Endothelial cell (in vitro differentiated cells): Measurements from ENCODE around the gene PCARE. TPM values are rescaled to one million over a fixed set of nuclear protein-coding genes. Genes with fewer than 3 reads are reported as not detected.

Experiments used
- DNase-seq: peaks from one replicate; pipeline ENCODE4 v3.0.0; 2021; ENCODE audit warnings: low spot score
- H3K27ac Mint-ChIP-seq: one replicate; pipeline ENCODE4 v1.8.0; 2021; ENCODE audit warnings: mixed read lengths, inconsistent platforms; ENCODE audit not compliant: unreplicated experiment
- H3K27me3 Mint-ChIP-seq: one replicate; pipeline ENCODE4 v1.8.0; 2021; ENCODE audit warnings: mild to moderate bottlenecking, moderate library complexity, mixed read lengths, inconsistent platforms; ENCODE audit not compliant: unreplicated experiment
- H3K36me3 Mint-ChIP-seq: one replicate; pipeline ENCODE4 v1.8.0; 2021; ENCODE audit warnings: mild to moderate bottlenecking, low read depth, mixed read lengths, inconsistent platforms; ENCODE audit not compliant: unreplicated experiment
- H3K4me1 Mint-ChIP-seq: one replicate; pipeline ENCODE4 v1.8.0; 2021; ENCODE audit warnings: mild to moderate bottlenecking, mixed read lengths, inconsistent platforms; ENCODE audit not compliant: unreplicated experiment
- H3K4me3 Mint-ChIP-seq: one replicate; pipeline ENCODE4 v1.8.0; 2021; ENCODE audit warnings: mild to moderate bottlenecking, mixed read lengths, inconsistent platforms; ENCODE audit not compliant: unreplicated experiment
- H3K9me3 Mint-ChIP-seq: one replicate; pipeline ENCODE4 v1.8.0; 2021; ENCODE audit warnings: mixed read lengths, inconsistent platforms; ENCODE audit not compliant: unreplicated experiment
- total RNA-seq: library from RNA; stranded (reverse); fragmentation: NEBNext Ultra II Directional; extraction: Animal tissue kit (Norgen Biotek cat#: 25700); gene quantifications from one replicate; pipeline ENCODE4 v1.2.1, GENCODE V29; 2021; ENCODE audit not compliant: unreplicated experiment
- TF ChIP-seq, protein P1 (sequence below): fragments of 200-600 bp; sonication (generic); IDR thresholded peaks from one replicate; pipeline ENCODE4 v1.5.0; 2021; ENCODE audit warnings: antibody characterized with exemption; ENCODE audit not compliant: unreplicated experiment

PCARE gene
- total RNA-seq, 1 donor from 2014 or later: not detected

DNA sequence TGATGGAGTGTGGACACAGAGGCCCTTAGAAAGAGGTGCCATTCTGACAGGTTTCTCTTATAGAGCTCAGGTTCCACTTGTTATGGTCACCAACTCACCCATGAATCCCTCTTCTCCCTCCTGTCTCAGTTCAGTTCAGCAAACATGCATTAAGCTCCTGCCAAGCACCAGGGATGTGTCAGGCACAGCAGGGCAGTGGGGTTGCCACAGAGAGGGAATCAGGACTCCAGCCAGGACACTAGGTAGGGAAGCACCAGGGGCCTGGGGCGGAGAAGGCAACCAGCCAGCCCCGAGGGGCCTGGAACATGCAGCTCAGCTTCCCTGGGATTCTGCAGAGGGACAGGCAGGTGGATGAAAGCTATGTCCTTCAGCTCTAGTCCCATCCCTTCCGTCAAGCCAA, 48.6 kb downstream of the PCARE start:
- Mint-ChIP-seq H3K4me1 (no peaks in the 10 kb centered on the region), H3K4me3 (no peak overlapping the region), H3K36me3 (no peaks in the 10 kb centered on the region), H3K27ac (no peak overlapping the region), H3K9me3 (no peaks in the 10 kb centered on the region), H3K27me3 (peaks cover 4% of the 10 kb centered on the region)
- no peak for DNase-seq
- TF ChIP-seq, protein P1, sequence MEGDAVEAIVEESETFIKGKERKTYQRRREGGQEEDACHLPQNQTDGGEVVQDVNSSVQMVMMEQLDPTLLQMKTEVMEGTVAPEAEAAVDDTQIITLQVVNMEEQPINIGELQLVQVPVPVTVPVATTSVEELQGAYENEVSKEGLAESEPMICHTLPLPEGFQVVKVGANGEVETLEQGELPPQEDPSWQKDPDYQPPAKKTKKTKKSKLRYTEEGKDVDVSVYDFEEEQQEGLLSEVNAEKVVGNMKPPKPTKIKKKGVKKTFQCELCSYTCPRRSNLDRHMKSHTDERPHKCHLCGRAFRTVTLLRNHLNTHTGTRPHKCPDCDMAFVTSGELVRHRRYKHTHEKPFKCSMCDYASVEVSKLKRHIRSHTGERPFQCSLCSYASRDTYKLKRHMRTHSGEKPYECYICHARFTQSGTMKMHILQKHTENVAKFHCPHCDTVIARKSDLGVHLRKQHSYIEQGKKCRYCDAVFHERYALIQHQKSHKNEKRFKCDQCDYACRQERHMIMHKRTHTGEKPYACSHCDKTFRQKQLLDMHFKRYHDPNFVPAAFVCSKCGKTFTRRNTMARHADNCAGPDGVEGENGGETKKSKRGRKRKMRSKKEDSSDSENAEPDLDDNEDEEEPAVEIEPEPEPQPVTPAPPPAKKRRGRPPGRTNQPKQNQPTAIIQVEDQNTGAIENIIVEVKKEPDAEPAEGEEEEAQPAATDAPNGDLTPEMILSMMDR: no peak

DNA sequence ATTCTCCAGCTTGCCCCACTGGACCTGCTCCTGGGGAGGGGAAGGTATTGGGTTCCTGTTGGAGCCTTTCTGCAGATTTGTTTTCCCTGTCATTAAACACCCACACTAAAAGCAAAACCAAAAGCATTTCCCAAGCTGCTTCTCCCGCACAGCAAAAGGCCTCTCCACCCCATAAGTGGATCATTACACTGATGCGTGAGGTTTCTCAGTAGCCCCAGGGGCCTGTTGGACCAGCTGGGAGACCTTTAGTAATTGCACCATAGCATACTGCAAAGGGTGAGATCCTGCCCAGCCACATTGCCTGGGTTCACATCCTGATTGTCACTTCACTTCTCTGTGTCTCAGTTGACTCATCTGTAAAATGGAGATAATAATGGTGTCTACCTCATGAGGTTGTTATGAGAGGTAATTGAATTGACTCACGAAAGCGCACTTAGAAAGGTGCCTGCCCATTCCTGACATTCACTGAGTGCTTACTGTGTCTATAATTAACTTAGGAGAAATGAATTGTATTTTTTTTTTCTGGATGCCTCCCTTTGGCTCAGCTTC, 49.4 kb downstream of the PCARE start:
- H3K27me3 Mint-ChIP-seq: peaks cover 4% of the 10 kb centered on the region
- H3K4me3 Mint-ChIP-seq: no peak overlapping the region
- no peaks in the 10 kb centered on the region for H3K9me3 Mint-ChIP-seq
- no peak overlapping the region for H3K27ac Mint-ChIP-seq
- DNase-seq: no peak
- TF ChIP-seq, protein P1: no peak
- H3K36me3 Mint-ChIP-seq: no peaks in the 10 kb centered on the region
- H3K4me1 Mint-ChIP-seq: no peaks in the 10 kb centered on the region

DNA sequence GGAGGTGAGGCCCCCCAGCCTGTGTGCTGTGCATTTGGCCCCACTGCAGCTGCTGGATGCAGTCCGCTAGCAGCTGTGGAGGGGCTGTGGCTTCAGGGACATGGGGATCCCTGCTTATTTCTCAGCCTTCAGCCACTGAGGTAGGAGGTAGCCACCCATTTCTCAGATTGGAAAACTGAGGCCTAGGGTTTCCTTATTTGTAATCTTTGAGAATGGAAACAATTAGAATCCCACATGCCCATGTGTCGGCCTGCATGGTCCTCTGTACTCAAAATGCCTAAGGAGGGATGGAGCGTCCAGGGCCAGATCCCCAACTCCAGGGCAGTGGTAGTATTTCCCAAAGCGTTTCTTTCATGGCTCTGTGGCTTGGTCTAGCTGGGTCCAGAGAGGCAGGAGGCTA, 51.1 kb downstream of the PCARE start:
- TF ChIP-seq, protein P1: no peak
- Mint-ChIP-seq H3K27ac (no peak overlapping the region), H3K27me3 (peaks cover 4% of the 10 kb centered on the region), H3K4me3 (no peak overlapping the region), H3K36me3 (no peaks in the 10 kb centered on the region), H3K4me1 (no peaks in the 10 kb centered on the region), H3K9me3 (no peaks in the 10 kb centered on the region)
- no peak for DNase-seq

DNA sequence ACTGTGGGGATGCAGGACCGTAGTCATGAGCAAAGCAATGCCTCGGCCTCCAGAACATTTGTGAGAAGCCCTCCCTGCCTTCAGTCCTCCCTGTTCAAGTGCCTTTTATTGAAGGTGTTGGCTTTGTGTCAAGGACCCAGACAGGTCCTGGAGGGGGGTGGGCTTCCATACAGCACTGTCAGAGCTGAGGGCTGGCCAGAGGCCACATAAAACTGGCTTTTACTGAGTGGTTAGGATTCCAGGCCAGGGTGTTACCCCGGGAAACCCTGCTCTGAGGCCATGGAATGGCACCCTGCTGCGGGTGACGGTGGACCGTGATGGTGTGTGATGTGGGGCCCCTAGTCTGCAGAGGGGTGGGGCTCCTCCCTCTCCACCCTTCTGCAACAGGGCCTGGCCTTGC, 51.6 kb downstream of the PCARE start:
- H3K4me1 Mint-ChIP-seq: no peaks in the 10 kb centered on the region
- no peak for DNase-seq
- H3K9me3 Mint-ChIP-seq: no peaks in the 10 kb centered on the region
- no peak overlapping the region for H3K4me3 Mint-ChIP-seq
- no peak overlapping the region for H3K27ac Mint-ChIP-seq
- TF ChIP-seq, protein P1: no peak
- H3K36me3 Mint-ChIP-seq: no peaks in the 10 kb centered on the region
- peaks cover 4% of the 10 kb centered on the region for H3K27me3 Mint-ChIP-seq

DNA sequence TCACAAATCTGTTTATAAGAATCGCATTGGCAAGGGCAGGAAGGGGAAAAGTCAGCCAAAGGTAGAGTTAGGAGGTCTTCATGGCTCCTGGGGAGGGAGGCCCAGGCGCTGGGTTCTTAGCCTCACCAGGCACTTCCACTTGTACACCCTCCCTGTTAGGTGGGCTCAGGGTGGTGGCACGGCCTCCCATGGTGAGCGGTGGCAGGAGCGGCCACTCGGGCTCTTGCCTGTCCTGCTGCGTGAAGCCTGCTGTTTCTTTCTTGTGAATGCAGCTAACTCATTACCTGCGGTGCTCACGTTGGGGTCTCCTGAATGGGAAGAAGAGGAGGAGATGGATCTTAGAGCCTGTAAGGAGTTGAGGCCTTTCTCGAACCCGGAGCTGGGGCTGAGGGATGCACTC, 52.4 kb downstream of the PCARE start:
- peaks cover 2% of the 10 kb centered on the region for H3K27me3 Mint-ChIP-seq
- H3K27ac Mint-ChIP-seq: no peak overlapping the region
- H3K4me3 Mint-ChIP-seq: no peak overlapping the region

More for the DNA sequence above, 52.4 kb downstream of the PCARE start:
- no peaks in the 10 kb centered on the region for H3K9me3 Mint-ChIP-seq
- DNase-seq: no peak
- H3K4me1 Mint-ChIP-seq: no peaks in the 10 kb centered on the region
- TF ChIP-seq, protein P1: no peak
- H3K36me3 Mint-ChIP-seq: no peaks in the 10 kb centered on the region
